CD4-positive, alpha-beta T cell treated with Interleukin-17A for 1 hour (primary cell): ENCODE data around the gene KLHL7.
"Not testable (repeated sequence)": the region's sequence is repeated elsewhere in the genome, so short reads cannot be mapped to it uniquely, and the experiment has no call there.

ENCODE experiments used
- DNase-seq: peaks from one replicate; pipeline ENCODE4 v3.0.0-alpha.2; 2020

The KLHL7 gene

DNA sequence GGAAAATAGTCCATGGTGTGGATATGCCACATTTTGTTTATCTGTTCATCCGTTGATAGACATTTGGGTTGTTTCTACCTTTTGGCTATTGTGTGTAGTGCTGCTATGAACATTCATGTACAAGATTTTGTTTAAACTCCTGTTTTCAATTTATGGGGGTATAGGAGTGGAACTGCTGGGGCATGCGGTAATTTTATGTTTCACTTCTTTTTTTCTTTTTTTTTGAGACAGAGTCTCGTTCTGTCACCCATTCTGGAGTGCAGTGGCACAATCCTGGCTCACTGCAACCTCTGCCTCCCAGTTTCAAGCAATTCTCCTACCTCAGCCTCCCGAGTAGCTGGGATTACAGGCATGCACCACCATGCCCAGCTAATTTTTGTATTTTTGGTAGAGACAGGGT, 118.8 kb downstream of the KLHL7 start:
- DNase-seq = not testable (repeated sequence)

DNA sequence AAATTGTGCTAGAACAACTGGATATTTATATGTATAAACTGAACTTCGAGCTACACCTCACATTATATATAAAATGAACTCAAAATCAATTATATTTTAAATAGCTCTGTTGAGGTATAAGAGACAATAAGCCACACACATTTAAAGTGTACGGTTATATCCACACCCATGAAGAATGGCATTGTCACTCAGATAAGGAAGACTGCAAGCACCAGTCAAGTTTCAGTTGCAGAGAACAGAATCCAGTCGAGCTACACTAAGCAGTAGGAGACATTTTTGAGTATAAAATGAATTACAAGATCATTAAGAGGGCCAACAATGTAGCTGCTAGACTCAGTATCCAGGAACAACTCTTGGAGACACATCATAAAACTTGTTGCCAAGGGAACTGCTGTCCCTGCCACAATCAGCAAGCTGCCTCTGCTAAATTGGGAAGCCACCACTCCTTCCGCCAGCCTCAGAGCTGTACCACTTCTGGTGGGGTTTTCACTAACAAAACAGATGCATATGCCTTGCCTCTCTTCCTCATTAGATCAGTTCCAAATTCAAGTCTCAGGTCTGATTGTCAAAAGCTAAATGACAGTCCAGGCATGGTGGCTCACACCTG, 121.4 kb downstream of the KLHL7 start:
- DNase-seq = no peak
